NB4 (cell line): ENCODE measurements around the gene CDK5R2.

Experiments
- CTCF ChIP-seq: IDR thresholded peaks from one replicate; pipeline ENCODE4 v1.5.1; 2012; ENCODE audit warnings: low read depth, low read length
- MYC ChIP-seq: IDR thresholded peaks from 2 replicates; pipeline ENCODE4 v1.6.1; 2011; ENCODE audit warnings: low read depth, low read length
- POLR2A ChIP-seq: IDR thresholded peaks from 2 replicates; pipeline ENCODE4 v1.6.1; 2011; ENCODE audit warnings: mild to moderate bottlenecking; ENCODE audit not compliant: insufficient read length; ENCODE audit errors: extremely low read depth

DNA sequence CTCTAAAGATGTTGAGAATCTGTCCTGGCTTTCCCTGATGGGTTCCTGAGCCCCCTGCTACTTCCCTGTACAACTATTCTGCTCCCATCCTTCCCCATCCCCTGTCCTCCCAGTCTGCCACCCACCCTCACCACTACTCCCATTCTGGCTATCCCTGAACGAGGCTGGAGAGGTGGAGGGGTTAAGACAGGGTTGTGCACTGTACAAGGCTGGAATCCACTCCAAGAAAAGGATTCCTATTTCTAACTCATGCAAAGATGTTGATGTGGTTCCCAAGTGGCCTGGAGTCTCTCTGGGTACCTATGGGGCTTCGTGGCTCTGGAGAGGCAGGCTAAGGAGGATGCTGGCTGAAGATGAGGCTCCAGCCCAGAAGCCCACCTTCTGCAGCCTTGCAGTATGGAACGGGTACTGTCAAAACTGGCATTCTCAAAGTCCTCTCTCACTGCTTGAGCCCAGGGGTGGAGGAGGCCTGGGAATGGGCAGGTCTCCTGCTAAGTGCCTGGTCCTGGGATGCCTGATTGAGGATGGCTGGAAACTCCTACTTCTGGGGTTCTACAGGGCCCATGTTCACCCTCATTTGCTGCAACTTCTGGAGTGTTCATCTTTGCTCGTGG lies 26.8 kb downstream of the CDK5R2 start:
- TF ChIP-seq POLR2A (no peak), CTCF (no peak), MYC (no peak)
